Naive thymus-derived CD4-positive, alpha-beta T cell (primary cell): ENCODE measurements around the gene DNAJC17. TPM values are rescaled to one million over a fixed set of nuclear protein-coding genes. Genes with fewer than 3 reads are reported as not detected.

Experiments
- ATAC-seq: fragments of 150-1000 bp; cut with Tn5 transposase; 2 replicates; pipeline ENCODE4 v1.10.0; 2021; ENCODE audit warnings: mild to moderate bottlenecking, moderate library complexity
- CTCF ChIA-PET: fragments of 350-600 bp; sonication (Branson Sonifier 250); formaldehyde crosslinking; loops from one replicate; lab custom pipeline; 2021; ENCODE audit warnings: antibody characterized with exemption; lab: Charles Lee
- POLR2A ChIA-PET: fragments of 350-600 bp; sonication (Branson Sonifier 250); formaldehyde crosslinking; loops from one replicate; lab custom pipeline; 2021; ENCODE audit warnings: antibody characterized with exemption, inconsistent platforms; lab: Charles Lee
- DNase-seq, 9 donors: peaks; one replicate each; pipeline versions ENCODE4 v3.0.0 to v3.0.0-alpha.2; 2020 to 2022; ENCODE audit warnings: mixed read lengths in 1 of 9
- H3K27ac ChIP-seq: one replicate; pipeline ENCODE4 v1.7.0; 2013; ENCODE audit warnings: mild to moderate bottlenecking, low read depth, low read length, moderate library complexity
- H3K27me3 ChIP-seq, 2 donors: one replicate each; pipeline ENCODE4 v1.7.0; 2013; ENCODE audit warnings: low read length in 2 of 2, mild to moderate bottlenecking in 2 of 2, moderate library complexity in 2 of 2; ENCODE audit not compliant: control insufficient read depth in 2 of 2, insufficient read depth in 2 of 2
- H3K36me3 ChIP-seq, 3 experiments: 1 replicate in 2 of 3; 2 replicates in 1 of 3; pipeline ENCODE4 v1.7.0; 2013; ENCODE audit warnings: low read length in 3 of 3, mild to moderate bottlenecking in 3 of 3, moderate library complexity in 1 of 3; ENCODE audit not compliant: insufficient read depth in 3 of 3, control insufficient read depth in 2 of 3
- H3K4me1 ChIP-seq, 2 donors: one replicate each; pipeline ENCODE4 v1.7.0; 2013; ENCODE audit warnings: low read length in 2 of 2, mild to moderate bottlenecking in 2 of 2, moderate library complexity in 1 of 2; ENCODE audit not compliant: control insufficient read depth in 2 of 2, insufficient read depth in 2 of 2
- H3K4me3 ChIP-seq: 2 replicates; pipeline ENCODE4 v1.7.0; 2013; ENCODE audit warnings: mild to moderate bottlenecking, low read length
- H3K9me3 ChIP-seq, 3 experiments: 1 replicate in 2 of 3; 2 replicates in 1 of 3; pipeline ENCODE4 v1.7.0; 2013; ENCODE audit warnings: low read length in 3 of 3; ENCODE audit not compliant: control insufficient read depth in 2 of 3
- H3K27ac Mint-ChIP-seq, 9 donors: one replicate each; pipeline ENCODE4 v1.8.0; 2020 to 2022; ENCODE audit warnings: mixed read lengths in 9 of 9, mild to moderate bottlenecking in 8 of 9, moderate library complexity in 5 of 9, inconsistent platforms in 2 of 9
- H3K27me3 Mint-ChIP-seq, 5 donors: one replicate each; pipeline ENCODE4 v1.8.0; 2021 to 2022; ENCODE audit warnings: mixed read lengths in 5 of 5, mild to moderate bottlenecking in 1 of 5
- H3K36me3 Mint-ChIP-seq, 5 donors: one replicate each; pipeline ENCODE4 v1.8.0; 2020 to 2022; ENCODE audit warnings: mixed read lengths in 5 of 5, mild to moderate bottlenecking in 3 of 5, inconsistent platforms in 1 of 5
- H3K4me1 Mint-ChIP-seq, 7 donors: one replicate each; pipeline ENCODE4 v1.8.0; 2020 to 2022; ENCODE audit warnings: mixed read lengths in 7 of 7, mild to moderate bottlenecking in 3 of 7, inconsistent platforms in 1 of 7
- H3K4me3 Mint-ChIP-seq, 10 donors: one replicate each; pipeline ENCODE4 v1.8.0; 2020 to 2022; ENCODE audit warnings: mild to moderate bottlenecking in 10 of 10, mixed read lengths in 10 of 10, moderate library complexity in 6 of 10, inconsistent platforms in 2 of 10
- H3K9me3 Mint-ChIP-seq, 11 donors: one replicate each; pipeline ENCODE4 v1.8.0; 2020 to 2022; ENCODE audit warnings: mixed read lengths in 11 of 11, mild to moderate bottlenecking in 4 of 11, inconsistent platforms in 1 of 11, moderate library complexity in 1 of 11
- intact Hi-C, 2 donors: fragments of 100-400 bp; cut with micrococcal nuclease; formaldehyde crosslinking; loops; one replicate each; pipeline ENCODE4 v1.15.1; 2023
- polyA plus RNA-seq, 2 donors: library from polyadenylated mRNA; unstranded; fragments of 300-500 nt; fragmentation: Illumina TruSeq; gene quantifications; one replicate each; pipeline ENCODE4 v1.2.3, GENCODE V29; 2021
- total RNA-seq, 6 experiments: library from RNA in 5 of 6; stranded (reverse) in 5 of 6; gene quantifications; 1 replicate in 5 of 6; 2 replicates in 1 of 6; pipeline ENCODE4 v1.2.3 and lab custom pipeline; 2021 to 2026

DNAJC17 gene
- total and polyA plus RNA-seq, 7 experiments from 2014 or later, result 28.8 to 50.9 (median 35.5) TPM

DNA sequence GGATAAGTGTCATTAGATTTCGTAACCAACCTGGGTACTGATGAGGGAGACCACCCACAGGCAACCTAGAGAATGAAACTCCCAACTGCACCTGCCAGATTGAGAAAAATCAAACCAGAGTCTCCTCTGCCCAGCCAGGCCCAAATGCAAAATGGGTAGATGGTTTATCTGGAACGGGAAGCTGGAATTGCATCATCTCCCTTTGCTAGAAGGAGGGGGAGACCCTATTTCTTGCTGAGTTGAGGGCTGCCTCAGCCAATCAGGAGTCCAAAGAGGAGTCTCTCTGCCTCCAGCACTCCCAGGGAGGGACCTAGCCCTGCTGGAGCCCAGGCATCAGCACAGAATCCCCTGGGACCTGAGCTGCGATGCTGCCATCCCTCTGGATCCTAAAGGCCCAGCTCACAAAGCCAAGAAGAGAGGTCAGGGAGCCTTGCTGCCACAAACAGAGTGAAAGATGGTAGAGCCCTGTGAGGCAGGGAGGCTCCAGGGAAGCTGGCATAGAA is 60.3 kb downstream of the DNAJC17 start:
- POLR2A ChIA-PET, result interaction anchor here (2.0 kb wide), 1 partner anchor 52 kb away, joined by 5 read pairs; the partner anchor contains the start of gene RAD51
- Histone ChIP-seq H3K27me3 (no peaks in the 10 kb centered on the region), H3K36me3 (peaks cover 6 to 87% (median 14%) of the 10 kb centered on the region in 3 experiments), H3K4me3 (no peak overlapping the region), H3K27ac (no peak overlapping the region), H3K4me1 (peaks cover 0 to 20% of the 10 kb centered on the region in 2 donors), H3K9me3 (no peaks in the 10 kb centered on the region)
- no peak for DNase-seq
- Mint-ChIP-seq H3K27me3 (no peaks in the 10 kb centered on the region), H3K4me3 (no peak overlapping the region), H3K9me3 (no peaks in the 10 kb centered on the region), H3K36me3 (peaks cover 0 to 50% (median 10%) of the 10 kb centered on the region in 5 donors), H3K27ac (peak overlapping the region in 1 of 9 donors; percentile 36), H3K4me1 (peaks cover 0 to 44% (median 9%) of the 10 kb centered on the region in 7 donors)
- ATAC-seq, result no peak
- intact Hi-C loops, result loop anchor here in 1 of 2 donors (1.0 kb wide), 1 partner anchor 35 kb away; no protein-coding TSS in a partner anchor
- CTCF ChIA-PET, result interaction anchor here (0.6 kb wide), 1 partner anchor 157 kb away, joined by 3 read pairs; no protein-coding TSS in a partner anchor

DNA sequence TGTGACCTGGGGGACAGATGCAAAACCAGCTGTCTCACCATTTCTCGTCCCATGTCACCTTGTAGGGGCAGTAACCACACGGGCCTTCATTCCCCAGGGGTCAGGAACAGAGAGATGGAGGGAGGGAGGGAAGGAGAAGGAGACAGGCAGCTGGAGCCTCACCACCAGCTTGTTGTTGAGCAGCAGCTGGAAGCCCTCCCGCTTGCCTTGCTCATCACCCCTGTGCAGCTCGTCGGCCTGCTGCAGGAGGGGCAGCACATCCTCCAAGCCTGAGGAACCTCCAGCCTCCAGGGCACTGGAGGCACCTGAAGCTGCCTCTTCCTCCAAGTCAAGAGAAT is 62.5 kb downstream of the DNAJC17 start:
- no peaks in the 10 kb centered on the region for H3K9me3 Mint-ChIP-seq
- H3K27ac Mint-ChIP-seq, result peak overlapping the region in 1 of 9 donors; percentile 94
- peaks cover 0 to 42% (median 0%) of the 10 kb centered on the region in 7 donors for H3K4me1 Mint-ChIP-seq
- peaks cover 0 to 40% (median 10%) of the 10 kb centered on the region in 5 donors for H3K36me3 Mint-ChIP-seq
- DNase-seq (no peak), ATAC-seq (no peak)
- ChIA-PET CTCF (interaction anchor here (0.9 to 1.9 kb wide), 3 partner anchors 38 to 304 kb away, joined by 4 to 7 read pairs (median 5); partner anchors contain the start of gene BAHD1), POLR2A (no interaction called here)
- H3K27me3 Mint-ChIP-seq, result no peaks in the 10 kb centered on the region
- no peaks in the 10 kb centered on the region for H3K27me3 ChIP-seq
- no peak overlapping the region for H3K27ac ChIP-seq
- peaks cover 0 to 20% of the 10 kb centered on the region in 2 donors for H3K4me1 ChIP-seq
- H3K4me3 Mint-ChIP-seq, result peak overlapping the region in 1 of 10 donors; percentile 74
- no peaks in the 10 kb centered on the region for H3K9me3 ChIP-seq
- intact Hi-C loops, result loop anchor here in 1 of 2 donors (5.0 kb wide), 2 partner anchors 38 to 47 kb away; partner anchors contain the start of gene RAD51
- H3K4me3 ChIP-seq, result no peak overlapping the region
- peaks cover 0 to 80% (median 6%) of the 10 kb centered on the region in 3 experiments for H3K36me3 ChIP-seq

DNA sequence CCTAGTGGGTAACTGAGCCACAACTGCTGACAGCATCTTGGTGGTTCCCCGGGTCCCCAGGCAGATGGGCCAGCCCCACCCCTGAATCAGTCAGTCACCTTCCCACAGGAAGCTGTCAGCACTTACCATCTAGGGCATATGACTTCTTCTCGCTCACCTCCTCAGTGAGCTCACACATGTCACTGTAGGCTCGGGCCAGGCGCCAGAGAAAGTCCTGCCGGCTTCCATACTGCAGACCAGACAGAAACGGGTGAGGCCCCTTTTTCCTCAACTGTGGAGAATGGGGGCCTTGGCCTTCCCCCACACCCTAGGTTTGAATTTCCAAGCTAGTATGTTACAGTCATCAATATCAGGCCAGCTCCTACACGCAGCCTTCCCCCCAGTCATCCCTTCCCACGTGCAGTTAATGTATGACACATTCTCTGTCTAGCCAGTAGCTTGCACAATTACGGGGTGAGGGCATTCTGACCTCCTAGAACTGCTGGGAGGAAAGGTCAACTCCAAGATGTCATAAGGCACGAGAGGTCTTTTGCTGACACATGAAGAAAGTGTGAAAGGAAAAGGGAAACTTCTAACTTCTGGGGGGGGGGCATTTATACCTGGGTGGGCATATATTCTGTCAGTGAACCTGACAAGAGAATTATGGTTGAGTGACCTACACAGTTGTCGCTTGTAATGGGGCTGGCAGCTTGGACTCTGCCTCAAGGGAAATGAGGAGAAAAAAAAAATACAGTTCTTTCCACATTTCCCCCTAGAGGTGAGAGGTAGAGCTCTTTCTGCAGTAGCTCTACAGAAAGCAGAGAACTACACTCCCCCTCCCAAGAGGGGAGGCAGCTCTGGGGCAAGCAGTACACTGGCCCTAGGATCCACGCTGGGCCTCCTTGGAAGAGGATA is 63.1 kb downstream of the DNAJC17 start:
- H3K27ac Mint-ChIP-seq, result peak overlapping the region in 3 of 9 donors; percentile 30 to 94 (median 69)
- ChIA-PET CTCF (interaction anchor here (0.6 to 1.9 kb wide), 5 partner anchors 26 to 304 kb away, joined by 3 to 11 read pairs (median 5); partner anchors contain the start of gene BAHD1), POLR2A (interaction anchor here (0.6 kb wide), 1 partner anchor 135 kb away, joined by 4 read pairs; no protein-coding TSS in a partner anchor)
- H3K4me3 Mint-ChIP-seq, result peak overlapping the region in 2 of 10 donors; percentile 25 to 74
- H3K4me3 ChIP-seq, result no peak overlapping the region
- peaks cover 0 to 40% (median 0%) of the 10 kb centered on the region in 7 donors for H3K4me1 Mint-ChIP-seq
- ATAC-seq (peak; percentile 90), DNase-seq (peak in 1 of 9 donors; percentile 68)
- H3K27ac ChIP-seq, result no peak overlapping the region
- H3K9me3 ChIP-seq, result no peaks in the 10 kb centered on the region
- H3K36me3 Mint-ChIP-seq, result peaks cover 0 to 39% (median 10%) of the 10 kb centered on the region in 5 donors
- intact Hi-C loops, result loop anchor here in 1 of 2 donors (1.0 to 5.0 kb wide), 3 partner anchors 11 to 47 kb away; partner anchors contain the start of genes RAD51 and RMDN3
- H3K27me3 ChIP-seq, result no peaks in the 10 kb centered on the region
- no peaks in the 10 kb centered on the region for H3K27me3 Mint-ChIP-seq
- H3K9me3 Mint-ChIP-seq, result no peaks in the 10 kb centered on the region
- H3K36me3 ChIP-seq, result peaks cover 0 to 80% (median 6%) of the 10 kb centered on the region in 3 experiments
- H3K4me1 ChIP-seq, result peaks cover 0 to 20% of the 10 kb centered on the region in 2 donors

DNA sequence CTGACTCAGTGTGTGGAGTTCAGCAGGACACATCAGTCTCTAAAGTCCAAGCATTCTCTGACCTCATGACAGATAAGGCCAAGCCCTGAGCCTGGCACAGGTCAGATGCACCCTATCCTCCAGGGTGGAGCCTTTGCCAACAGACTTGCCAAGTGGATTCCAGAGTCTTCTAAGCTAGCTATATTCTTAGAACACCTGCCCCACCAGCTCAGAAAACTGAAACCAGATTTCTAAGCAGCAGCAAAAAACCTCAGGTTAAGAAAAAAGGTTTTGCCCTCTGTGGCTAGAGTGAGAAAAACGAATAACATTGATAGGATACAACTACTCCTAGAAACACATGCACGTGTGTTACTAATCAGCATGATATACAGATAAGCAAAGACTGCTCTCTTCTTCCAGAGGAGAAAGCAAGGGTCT is 63.8 kb downstream of the DNAJC17 start:
- no peak overlapping the region for H3K4me3 ChIP-seq
- CTCF ChIA-PET, result interaction anchor here (1.1 kb wide), 1 partner anchor 27 kb away, joined by 3 read pairs; no protein-coding TSS in a partner anchor
- peaks cover 0 to 40% (median 10%) of the 10 kb centered on the region in 5 donors for H3K36me3 Mint-ChIP-seq

DNA sequence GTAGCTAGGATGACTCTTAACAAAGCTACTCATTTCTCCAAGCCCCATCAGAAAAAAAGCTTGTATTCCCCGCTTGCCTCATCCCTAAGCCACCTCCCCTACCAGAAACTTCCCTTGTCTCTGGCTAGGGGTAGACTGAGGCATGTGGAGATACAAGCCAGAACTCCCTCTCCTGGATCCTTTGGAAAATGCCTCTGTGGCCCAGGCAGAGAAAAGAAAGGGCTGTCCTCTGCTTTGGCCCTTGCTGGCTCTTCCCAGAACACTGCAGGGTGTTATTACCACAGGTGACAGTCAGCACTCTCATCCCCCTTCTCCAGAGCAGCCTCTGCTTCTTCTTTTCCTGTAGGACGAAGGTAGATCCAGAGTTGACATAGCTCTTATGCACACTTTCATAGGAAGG is 67.4 kb downstream of the DNAJC17 start:
- H3K27ac ChIP-seq, result no peak overlapping the region
- DNase-seq, result no peak
- no peak overlapping the region for H3K4me3 Mint-ChIP-seq
- H3K27ac Mint-ChIP-seq, result no peak overlapping the region
- peaks cover 0 to 20% of the 10 kb centered on the region in 2 donors for H3K4me1 ChIP-seq
- ChIA-PET POLR2A (no interaction called here), CTCF (interaction anchor here (1.6 kb wide), 1 partner anchor 43 kb away, joined by 5 read pairs; no protein-coding TSS in a partner anchor)
- H3K27me3 ChIP-seq, result no peaks in the 10 kb centered on the region
- no peak for ATAC-seq
- peaks cover 0 to 25% (median 0%) of the 10 kb centered on the region in 7 donors for H3K4me1 Mint-ChIP-seq
- intact Hi-C loops, result loop anchor here in 1 of 2 donors (5.0 kb wide), 2 partner anchors 42 to 43 kb away; partner anchors contain the start of gene RAD51
- H3K27me3 Mint-ChIP-seq, result no peaks in the 10 kb centered on the region
- peaks cover 17 to 87% (median 17%) of the 10 kb centered on the region in 3 experiments for H3K36me3 ChIP-seq
- H3K9me3 Mint-ChIP-seq, result no peaks in the 10 kb centered on the region
- H3K36me3 Mint-ChIP-seq, result peaks cover 0 to 39% (median 7%) of the 10 kb centered on the region in 5 donors
- H3K9me3 ChIP-seq, result no peaks in the 10 kb centered on the region
- H3K4me3 ChIP-seq, result no peak overlapping the region

More for the DNA sequence above, 63.8 kb downstream of the DNAJC17 start:
- H3K36me3 ChIP-seq, result peaks cover 0 to 84% (median 6%) of the 10 kb centered on the region in 3 experiments
- H3K9me3 ChIP-seq, result no peaks in the 10 kb centered on the region
- H3K27me3 ChIP-seq, result no peaks in the 10 kb centered on the region
- no peak overlapping the region for H3K27ac ChIP-seq
- peak; percentile 51 for ATAC-seq
- Mint-ChIP-seq H3K4me1 (peaks cover 0 to 40% (median 0%) of the 10 kb centered on the region in 7 donors), H3K4me3 (peak overlapping the region in 2 of 10 donors; percentile 16 to 74), H3K27me3 (no peaks in the 10 kb centered on the region), H3K27ac (peak overlapping the region in 1 of 9 donors; percentile 94), H3K9me3 (no peaks in the 10 kb centered on the region)
- intact Hi-C loops, result loop anchor here in 1 of 2 donors (1.0 to 5.0 kb wide), 3 partner anchors 12 to 46 kb away; partner anchors contain the start of genes RAD51 and RMDN3
- POLR2A ChIA-PET, result no interaction called here
- peaks cover 0 to 20% of the 10 kb centered on the region in 2 donors for H3K4me1 ChIP-seq
- DNase-seq, result no peak

DNA sequence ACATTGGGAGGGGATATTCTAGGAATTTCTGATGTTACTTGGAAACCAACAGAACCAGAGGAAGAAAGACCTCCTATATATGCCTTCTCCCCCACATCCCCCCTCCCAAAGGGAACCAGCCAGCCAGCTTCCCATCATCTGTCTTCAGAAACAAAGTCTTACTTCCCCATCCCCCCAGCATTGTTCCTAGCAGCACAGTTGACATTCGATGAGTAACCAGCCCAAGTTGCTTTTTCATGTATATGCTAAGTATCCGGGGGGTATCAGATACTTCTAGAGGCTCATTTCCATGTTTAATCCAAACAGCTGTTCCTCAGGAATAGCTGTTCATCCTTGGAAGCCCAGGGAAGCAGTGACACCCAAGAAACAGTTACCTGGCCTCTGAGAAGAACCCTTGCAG is 68.2 kb downstream of the DNAJC17 start:
- H3K4me1 Mint-ChIP-seq, result peaks cover 0 to 18% (median 0%) of the 10 kb centered on the region in 7 donors
- Histone ChIP-seq H3K4me3 (no peak overlapping the region), H3K36me3 (peaks cover 17 to 82% (median 17%) of the 10 kb centered on the region in 3 experiments), H3K9me3 (no peaks in the 10 kb centered on the region), H3K27ac (no peak overlapping the region), H3K4me1 (peaks cover 0 to 12% of the 10 kb centered on the region in 2 donors), H3K27me3 (no peaks in the 10 kb centered on the region)
- H3K27me3 Mint-ChIP-seq, result no peaks in the 10 kb centered on the region
- POLR2A ChIA-PET, result no interaction called here
- no peak overlapping the region for H3K4me3 Mint-ChIP-seq
- H3K36me3 Mint-ChIP-seq, result peaks cover 0 to 38% (median 5%) of the 10 kb centered on the region in 5 donors
- intact Hi-C loops, result no loop called here
- H3K27ac Mint-ChIP-seq, result peak overlapping the region in 1 of 9 donors; percentile 50
- no peak for ATAC-seq
- no peaks in the 10 kb centered on the region for H3K9me3 Mint-ChIP-seq
- DNase-seq, result no peak
- CTCF ChIA-PET, result interaction anchor here (1.6 kb wide), 1 partner anchor 44 kb away, joined by 5 read pairs; no protein-coding TSS in a partner anchor
